HCT116 (cell line): Measurements from ENCODE around the gene CD69.

Source experiments
- CTCF ChIP-seq, 3 experiments: fragments of 200-600 bp in 1 of 3; sonication (generic) in 1 of 3; IDR thresholded peaks in 2 of 3; conservative IDR thresholded peaks in 1 of 3; 2 replicates each; pipeline ENCODE4 v1.5.1; 2012 to 2017; ENCODE audit warnings: low read depth in 2 of 3, low read length in 2 of 3, antibody characterized with exemption in 1 of 3, borderline replicate concordance in 1 of 3, control low read depth in 1 of 3, mild to moderate bottlenecking in 1 of 3, mixed read lengths in 1 of 3, mixed run types in 1 of 3, moderate library complexity in 1 of 3; ENCODE audit not compliant: insufficient read depth in 1 of 3
- EZH2 ChIP-seq: fragments of 200-600 bp; sonication (generic); IDR thresholded peaks from 2 replicates; pipeline ENCODE4 v1.6.1; 2017; ENCODE audit warnings: antibody characterized with exemption, mixed run types
- EZH2phosphoT487 ChIP-seq: fragments of 200-600 bp; IDR thresholded peaks from 2 replicates; pipeline ENCODE4 v1.6.1; 2018; ENCODE audit warnings: antibody characterized with exemption, borderline replicate concordance
- POLR2A ChIP-seq: IDR thresholded peaks from 2 replicates; pipeline ENCODE4 v1.7.0; 2011; ENCODE audit warnings: borderline replicate concordance; ENCODE audit not compliant: insufficient read depth, insufficient read length; ENCODE audit errors: extremely low read depth
- POLR2AphosphoS5 ChIP-seq: IDR thresholded peaks from 2 replicates; pipeline ENCODE4 v1.6.1; 2011; ENCODE audit warnings: mild to moderate bottlenecking, low read depth, low read length, moderate library complexity
- ZFX ChIP-seq: fragments of 450-650 bp; IDR thresholded peaks from 2 replicates; pipeline ENCODE4 v1.6.1; 2017

GRCh38 chr12:9731393-9731792, 29.3 kb downstream of the CD69 start:
- no peak for TF ChIP-seq POLR2AphosphoS5
- TF ChIP-seq POLR2A, result no peak
- TF ChIP-seq ZFX, result no peak
- TF ChIP-seq EZH2, result no peak
- no peak for TF ChIP-seq EZH2phosphoT487
- TF ChIP-seq CTCF (IDR thresholded peaks at IDR 0.05 in 2 of 3, conservative IDR thresholded peaks at IDR 0.05 in 1 of 3; ENCODE audit: borderline replicate concordance in 1 of 3, insufficient read depth in 1 of 3, low read depth in 2 of 3, low read length in 2 of 3), result no peak
